ENCODE results near the gene VCP. TPM values are rescaled to one million over a fixed set of nuclear protein-coding genes. Genes with fewer than 3 reads are reported as not detected.

The VCP gene
- total RNA-seq = 270 and 324 TPM in 2 replicates

GRCh38 chr9:35072461-35073278 lies at the start of gene VCP:
VCP (minus strand) TSS chr9:35072625; CDS start chr9:35072353, 272 bp downstream.

DNA sequence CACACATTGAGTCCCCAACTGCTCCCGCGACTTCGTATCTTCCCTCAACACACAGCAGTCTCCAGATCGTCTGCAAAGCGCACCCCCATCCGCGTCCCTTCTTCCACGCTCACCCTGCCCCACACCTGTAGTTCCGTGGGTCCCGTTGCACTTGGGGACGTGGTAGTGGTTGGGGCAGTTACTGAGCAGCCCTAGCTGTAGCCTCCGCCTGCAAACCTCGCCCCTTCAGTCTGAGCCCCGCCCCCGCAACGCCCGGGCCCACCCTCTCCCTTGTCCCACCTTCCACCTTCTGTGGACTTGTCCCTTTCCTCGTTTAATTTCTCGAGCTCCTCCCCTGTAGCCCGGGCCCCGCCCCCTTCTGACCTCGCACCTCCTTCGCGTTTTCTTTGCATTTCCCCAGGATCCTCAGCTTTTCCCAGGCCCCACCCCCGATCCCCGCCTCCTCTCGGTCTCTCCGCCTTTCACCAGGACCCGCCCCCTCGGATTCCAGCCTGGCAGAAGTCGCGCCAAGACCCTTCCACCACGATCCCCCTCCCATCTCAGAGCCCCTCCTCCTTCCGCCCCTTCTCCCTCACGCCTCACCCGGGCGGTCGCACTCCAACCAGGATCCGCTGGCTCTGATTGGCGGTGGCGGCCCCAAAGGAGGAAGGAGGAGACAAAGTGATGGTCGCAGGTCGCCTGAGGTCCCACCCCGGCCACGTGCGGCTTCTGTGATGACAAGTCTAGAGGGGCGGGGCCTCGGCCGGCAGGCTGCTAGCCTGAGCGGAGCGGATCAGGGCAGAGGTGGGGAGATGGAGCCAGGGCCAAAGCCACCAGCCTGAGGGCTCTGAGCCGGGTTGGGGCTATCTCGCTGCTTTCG lies 43.5 kb upstream of the VCP start, which contains the start of gene ATOSB:
TSS of gene ATOSB (minus strand) at position 183 of the 859 bp plus-strand sequence. CDS start 7,588 bp downstream, outside the sequence.

GRCh38 chr9:35102769-35103659 lies 30.6 kb upstream of the VCP start, which contains the start of gene STOML2:
STOML2 (minus strand) TSS chr9:35103131; CDS start chr9:35103094, 37 bp downstream.

GRCh38 chr9:35096035-35096849 lies 23.8 kb upstream of the VCP start, which contains the start of gene PIGO:
PIGO (minus strand) TSS chr9:35096591; CDS start chr9:35095565, 1,026 bp downstream.

DNA sequence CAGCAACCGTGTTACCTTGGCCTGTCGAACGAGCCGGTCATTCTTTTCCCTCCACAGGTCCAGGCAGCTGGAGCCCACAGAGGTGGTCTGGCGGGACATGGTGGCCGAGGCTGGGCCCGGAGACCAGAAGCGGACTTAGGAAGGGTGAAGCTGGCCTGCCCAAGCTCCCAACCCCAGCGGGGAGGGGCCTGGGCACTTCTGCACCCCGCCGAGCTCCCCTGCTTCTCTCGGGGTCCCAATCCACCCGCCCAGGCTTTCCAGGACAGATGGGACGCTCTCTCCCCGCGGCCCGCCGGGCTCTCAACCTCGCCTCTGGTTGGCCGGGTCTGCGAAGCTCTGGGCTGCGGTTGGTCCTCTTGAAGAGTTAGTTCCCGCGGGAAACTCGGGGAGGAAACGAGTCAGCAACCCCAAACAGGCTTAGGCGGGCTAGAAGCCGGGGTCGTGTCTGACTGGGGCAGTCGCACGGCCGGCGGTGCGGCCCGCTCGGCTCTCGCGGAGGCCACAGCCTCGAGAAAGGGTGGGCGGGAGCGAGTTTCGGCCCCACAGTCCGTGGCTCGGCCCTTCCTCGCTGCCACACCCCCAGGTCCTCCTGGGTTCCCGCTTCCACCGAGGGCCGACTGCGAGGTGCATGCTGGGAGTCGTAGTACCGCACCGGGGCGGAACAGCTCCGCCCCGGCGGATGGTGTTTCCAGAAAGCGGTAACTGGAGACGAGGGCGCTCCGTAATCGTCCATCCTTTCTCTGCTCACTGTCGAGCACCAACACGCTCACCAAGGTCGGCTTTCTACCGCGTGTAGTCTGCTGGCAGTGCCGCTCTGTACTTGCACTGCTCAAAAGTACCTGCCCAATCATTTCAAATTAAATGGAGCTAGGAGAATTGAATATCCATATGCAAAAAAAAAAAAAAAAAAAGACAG lies 7.3 kb upstream of the VCP start, which contains the start of gene FANCG:
TSS of gene FANCG (minus strand) at position 517 of the 916 bp plus-strand sequence. CDS start at position 99, 418 bp downstream.

Other genes starting within 250 kb of the VCP start
- gene PHF24, start 114.3 kb downstream of the VCP start, total RNA-seq = 0.27 and 0.62 TPM in 2 replicates
- 28.9 and 29.7 TPM in 2 replicates for gene DNAJB5, start 82.9 kb downstream of the VCP start, total RNA-seq
- 20.4 and 38.7 TPM in 2 replicates for gene FANCG, start 7.3 kb upstream of the VCP start, total RNA-seq
- gene PIGO, start 24.0 kb upstream of the VCP start, total RNA-seq = 22.6 and 27.0 TPM in 2 replicates
- 192 and 304 TPM in 2 replicates for gene STOML2, start 30.5 kb upstream of the VCP start, total RNA-seq
- 25.9 and 44.3 TPM in 2 replicates for gene ATOSB, start 43.2 kb upstream of the VCP start, total RNA-seq
- 12.0 and 15.3 TPM in 2 replicates for gene UNC13B, start 89.4 kb upstream of the VCP start, total RNA-seq

Measured in hair follicular keratinocyte (primary cell).